NCI-H82 (cell line): Measurements from ENCODE around the gene KRT31.
"Not testable (repeated sequence)": the region's sequence is repeated elsewhere in the genome, so short reads cannot be mapped to it uniquely, and the experiment has no call there.

ENCODE experiments used
- DNase-seq: peaks from one replicate; lab custom pipeline; 2025; lab: John Stamatoyannopoulos, UW

Gene KRT31

DNA sequence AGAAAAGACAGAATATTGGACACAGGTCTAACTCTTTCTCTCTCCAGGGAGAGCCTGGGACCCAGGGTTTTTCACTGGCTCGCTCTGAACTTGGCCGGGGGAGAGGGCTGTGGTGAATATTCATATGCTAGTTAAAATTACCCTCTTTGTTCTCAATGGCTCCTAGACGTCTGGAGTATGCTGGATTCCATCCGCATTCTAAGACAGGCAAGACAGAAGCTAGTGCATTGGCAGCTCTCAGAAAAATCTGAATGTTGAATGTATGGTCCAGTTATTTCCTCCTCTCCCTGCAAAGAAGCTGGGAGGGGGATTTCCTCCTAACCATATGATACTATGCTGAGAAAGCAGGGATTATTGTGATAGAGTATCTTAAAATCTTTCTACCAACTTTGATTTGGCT, 9.7 kb downstream of the KRT31 start:
- DNase-seq = no peak

DNA sequence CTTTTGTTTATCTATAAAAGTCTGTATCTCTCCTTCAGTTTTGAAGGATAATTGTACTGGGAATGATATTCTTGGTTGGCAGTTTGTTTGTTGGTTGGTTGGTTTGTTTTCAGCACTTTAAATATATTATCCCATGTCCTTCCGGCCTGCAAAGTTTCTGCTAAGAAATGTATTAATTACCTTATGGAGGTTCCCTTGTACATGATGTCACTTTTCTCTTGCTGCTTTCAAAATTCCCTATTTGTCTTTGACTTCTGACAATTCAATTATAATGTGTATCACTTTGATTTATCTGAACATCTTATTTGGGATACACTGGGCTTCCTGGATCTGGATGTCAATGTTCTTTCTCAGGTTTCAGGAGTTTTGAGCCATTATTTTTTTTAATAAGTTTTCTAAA, 11.2 kb downstream of the KRT31 start:
- no peak for DNase-seq

- no peak for DNase-seq
Measured at GRCh38 chr17:41383690-41384089, 13.7 kb downstream of the KRT31 start.

- DNase-seq = no peak
Measured at GRCh38 chr17:41382394-41382793, 15.0 kb downstream of the KRT31 start.

GRCh38 chr17:41381943-41382342, 15.5 kb downstream of the KRT31 start, which contains the start of gene KRT34:
Gene KRT34 (minus strand): TSS chr17:41382306. CDS start chr17:41382246, 60 bp downstream.
- not testable (repeated sequence) for DNase-seq

DNA sequence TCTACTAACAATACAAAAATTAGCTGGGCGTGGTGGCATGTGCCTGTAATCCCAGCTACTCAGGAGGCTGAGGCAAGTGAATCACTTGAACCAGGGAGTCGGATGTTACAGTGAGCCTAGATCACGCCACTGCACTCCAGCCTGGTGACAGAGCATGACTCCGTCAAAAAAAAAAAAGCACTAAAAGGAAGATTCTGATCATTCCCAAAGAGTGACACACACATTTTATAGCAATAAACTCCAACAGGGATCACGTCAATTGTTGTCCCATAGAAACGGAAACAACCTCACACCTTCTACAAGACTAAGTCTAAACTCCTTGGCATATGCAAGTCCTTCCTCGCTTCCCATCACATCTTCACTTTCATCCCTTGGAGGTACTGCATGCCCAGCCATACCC, 17.3 kb downstream of the KRT31 start:
- not testable (repeated sequence) for DNase-seq

- DNase-seq = no peak
Measured at GRCh38 chr17:41377546-41377945, 19.9 kb downstream of the KRT31 start.

DNA sequence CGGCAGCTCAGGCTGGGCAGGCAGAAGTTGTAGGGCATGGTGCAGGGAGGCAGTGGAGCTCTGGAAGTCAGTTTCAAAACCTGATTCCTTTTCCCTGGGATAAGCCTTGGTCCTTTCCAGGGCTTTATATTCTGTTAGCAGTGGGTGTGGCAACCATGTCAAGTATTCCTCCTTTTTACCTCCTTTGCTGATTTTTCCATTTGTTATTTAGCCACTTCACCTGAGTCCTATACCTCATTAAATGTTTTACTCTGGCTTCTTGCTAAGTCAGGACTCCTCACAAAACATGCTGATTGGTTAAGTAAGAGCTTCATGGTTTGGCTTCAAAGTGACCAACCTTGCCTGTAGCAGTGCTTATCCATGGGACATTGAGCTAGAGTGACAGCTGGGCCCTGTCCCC, 27.7 kb downstream of the KRT31 start, which contains the start of gene KRT33B:
Gene KRT33B (minus strand): TSS at position 101 of the 400 bp plus-strand sequence. CDS start 63 bp downstream, at position 38.
- DNase-seq = no peak

DNA sequence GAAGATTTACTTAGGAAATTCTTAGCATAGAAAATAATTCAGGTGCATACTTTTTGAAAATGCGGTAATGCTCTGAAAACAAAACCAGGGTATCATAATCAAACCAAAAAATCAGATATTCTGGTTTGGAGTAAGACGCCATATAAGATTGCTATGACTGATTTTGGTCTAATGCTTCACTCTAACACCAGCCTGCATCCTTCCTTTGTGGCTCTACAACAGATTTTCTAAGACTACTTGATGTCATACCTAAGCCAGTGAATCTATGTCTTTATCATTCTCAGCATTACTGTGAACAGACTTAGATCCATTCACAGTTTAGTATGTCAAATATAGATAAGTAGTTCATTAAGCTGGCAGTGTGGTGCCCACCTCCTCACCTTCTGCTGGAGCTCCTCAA, 28.4 kb downstream of the KRT31 start:
- DNase-seq = no peak

GRCh38 chr17:41367426-41368075, 29.9 kb downstream of the KRT31 start:
- DNase-seq = no peak

GRCh38 chr17:41366070-41366469, 31.3 kb downstream of the KRT31 start:
- DNase-seq = no peak

DNA sequence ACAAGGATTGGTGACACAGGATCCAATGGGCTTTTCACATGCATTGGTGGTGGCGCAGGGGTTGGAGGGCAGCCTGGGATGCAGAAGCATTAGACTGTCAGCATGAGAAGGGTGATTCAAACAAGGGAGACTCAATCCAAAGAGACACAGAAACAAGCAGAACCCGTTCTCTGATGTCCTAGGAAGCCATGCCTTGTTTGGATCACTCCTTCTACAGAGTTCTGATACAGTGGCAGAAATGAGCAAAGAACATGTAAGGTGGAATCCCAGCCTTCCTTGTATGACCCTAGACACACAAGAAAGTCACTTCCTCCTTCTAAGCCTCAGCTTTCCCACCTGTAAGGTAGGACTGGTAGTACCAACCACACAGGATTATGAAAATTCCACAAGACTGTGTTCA, 33.5 kb downstream of the KRT31 start:
- DNase-seq = no peak

GRCh38 chr17:41360296-41360995, 37.0 kb downstream of the KRT31 start:
- no peak for DNase-seq

DNA sequence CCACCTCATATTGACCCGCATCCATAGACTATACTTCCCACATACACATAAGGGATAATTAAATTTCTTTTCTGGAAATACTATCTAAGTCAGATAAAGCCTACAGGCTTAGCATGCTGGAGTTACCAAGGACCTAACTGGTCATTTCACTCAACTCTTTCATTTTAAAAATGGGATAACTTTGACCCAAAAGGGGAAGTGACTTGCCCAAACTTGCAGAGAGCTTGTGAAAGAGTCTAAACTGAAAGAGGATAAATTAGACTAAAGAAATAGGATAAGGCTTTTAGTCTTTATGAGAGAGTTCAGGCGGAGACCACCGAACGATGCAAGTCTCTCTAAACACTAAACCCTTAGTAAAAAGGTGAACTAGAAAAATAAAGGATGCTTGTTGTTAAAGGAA, 42.9 kb downstream of the KRT31 start:
- no peak for DNase-seq

GRCh38 chr17:41352597-41353366, 44.6 kb downstream of the KRT31 start:
- no peak for DNase-seq

DNA sequence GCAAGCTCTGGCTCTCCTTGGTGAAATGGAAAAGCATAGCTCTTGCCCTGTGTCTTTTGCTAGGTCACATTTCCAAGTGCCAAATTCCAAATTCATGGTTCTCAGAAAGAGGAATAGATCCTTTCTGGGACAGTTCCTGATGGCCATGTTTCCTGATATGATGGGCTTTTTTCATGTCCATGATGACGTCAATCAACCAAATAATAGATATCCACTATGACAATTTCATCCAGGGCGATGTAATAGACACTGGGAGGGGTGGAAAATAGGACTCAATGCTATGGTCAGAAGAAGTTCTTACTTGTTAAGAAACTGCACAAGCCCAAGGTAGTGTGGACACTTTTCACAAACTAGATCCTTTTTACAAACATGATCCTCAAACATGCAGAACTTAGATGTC, 46.2 kb downstream of the KRT31 start:
- no peak for DNase-seq

DNA sequence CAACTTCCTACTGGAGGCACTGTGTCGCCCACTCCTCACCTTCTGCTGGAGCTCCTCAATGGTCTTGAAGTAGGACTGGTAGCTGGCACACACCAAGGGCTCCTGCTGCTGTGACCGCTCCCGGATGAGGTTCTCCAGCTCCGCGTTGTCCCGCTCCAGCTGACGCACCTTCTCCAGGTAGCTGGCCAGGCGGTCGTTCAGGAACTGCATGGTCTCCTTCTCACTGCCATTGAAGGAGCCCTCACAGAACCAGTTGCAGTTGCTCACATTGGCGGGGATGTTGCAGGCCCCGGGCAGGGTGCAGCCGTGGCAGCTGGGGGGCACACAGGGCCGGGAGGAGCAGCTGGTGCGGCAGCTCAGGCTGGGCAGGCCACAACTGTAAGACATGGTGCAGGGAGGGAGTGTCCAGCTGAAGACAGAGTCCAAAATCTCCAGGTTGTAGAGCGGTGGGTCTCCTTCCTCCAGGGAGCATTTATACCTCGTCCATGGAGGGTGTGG, 47.0 kb downstream of the KRT31 start, which contains the start of gene KRT33A:
Gene KRT33A (minus strand): TSS at position 448 of the 498 bp plus-strand sequence. CDS start 61 bp downstream, at position 387.
- not testable (repeated sequence) for DNase-seq

- DNase-seq = no peak
Measured at GRCh38 chr17:41347869-41348760, 49.3 kb downstream of the KRT31 start.

GRCh38 chr17:41346421-41346820, 51.0 kb downstream of the KRT31 start:
- not testable (repeated sequence) for DNase-seq

DNA sequence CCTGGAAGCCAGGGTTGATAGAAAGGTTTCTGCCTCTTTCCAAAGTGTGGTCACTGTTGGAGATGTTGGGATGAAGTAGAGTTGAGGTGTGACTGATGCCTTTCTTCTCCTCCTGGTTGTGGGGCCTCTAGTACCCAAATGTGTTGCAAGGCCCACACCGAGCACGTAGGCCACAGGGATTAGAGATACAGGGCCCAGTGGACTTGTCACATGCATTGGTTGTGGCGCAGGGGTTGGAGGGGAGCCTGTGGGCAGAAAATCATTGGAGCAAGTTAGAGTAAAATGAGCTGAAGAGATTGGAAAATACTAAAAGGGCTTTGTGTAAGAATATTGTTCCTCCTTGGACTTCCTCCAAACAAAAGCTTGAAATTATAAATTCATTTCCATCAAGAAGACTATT, 51.4 kb downstream of the KRT31 start:
- no peak for DNase-seq
